GM23338 (cell line): ENCODE data around the gene PREP. TPM values are rescaled to one million over a fixed set of nuclear protein-coding genes. Genes with fewer than 3 reads are reported as not detected.
A peak's percentile ranks its signal among the peaks of the same experiment; 100 is the strongest.

Source experiments
- ATAC-seq: fragments of 200-7000 bp; cut with Tn5 transposase; 3 replicates; pipeline ENCODE4 v1.9.1; 2020
- DNase-seq: peaks from one replicate; pipeline ENCODE4 v3.0.0-alpha.2; 2015; ENCODE audit warnings: low spot score
- H2AFZ ChIP-seq: fragments of 200-600 bp; sonication (generic); 2 replicates; pipeline ENCODE4 v1.8.0; 2016; ENCODE audit warnings: antibody characterized with exemption, mild to moderate bottlenecking, moderate library complexity
- H3F3A ChIP-seq: fragments of 200-600 bp; sonication (generic); replicated peaks from 2 replicates; pipeline ENCODE4 v1.8.0; 2017; ENCODE audit warnings: antibody characterized with exemption, mixed run types, low read depth
- H3K27ac ChIP-seq: fragments of 200-600 bp; sonication (generic); 2 replicates; pipeline ENCODE4 v1.6.1; 2016; ENCODE audit warnings: low read depth
- H3K27me3 ChIP-seq: fragments of 200-600 bp; sonication (generic); 2 replicates; pipeline ENCODE4 v1.8.0; 2016; ENCODE audit warnings: mild to moderate bottlenecking, mixed run types, moderate library complexity; ENCODE audit not compliant: insufficient read depth
- H3K36me3 ChIP-seq: fragments of 200-600 bp; sonication (generic); 2 replicates; pipeline ENCODE4 v1.8.0; 2016; ENCODE audit warnings: mild to moderate bottlenecking; ENCODE audit not compliant: insufficient read depth
- H3K4me1 ChIP-seq: fragments of 200-600 bp; sonication (generic); 2 replicates; pipeline ENCODE4 v1.8.0; 2016; ENCODE audit warnings: mild to moderate bottlenecking, moderate library complexity; ENCODE audit not compliant: insufficient read depth
- H3K4me2 ChIP-seq: fragments of 200-600 bp; sonication (generic); 2 replicates; pipeline ENCODE4 v1.7.1; 2017; ENCODE audit warnings: mixed run types
- H3K4me3 ChIP-seq: fragments of 200-600 bp; sonication (generic); 2 replicates; pipeline ENCODE4 v1.6.1; 2016; ENCODE audit warnings: mixed run types
- H3K79me2 ChIP-seq: fragments of 200-600 bp; sonication (generic); replicated peaks from 2 replicates; pipeline ENCODE4 v1.8.0; 2017; ENCODE audit warnings: mild to moderate bottlenecking; ENCODE audit not compliant: insufficient read depth
- H3K9me2 ChIP-seq: fragments of 200-600 bp; sonication (generic); 2 replicates; pipeline ENCODE4 v1.8.0; 2017; ENCODE audit not compliant: insufficient read depth
- H4K20me1 ChIP-seq: fragments of 200-600 bp; sonication (generic); replicated peaks from 2 replicates; pipeline ENCODE4 v1.8.0; 2017; ENCODE audit warnings: mild to moderate bottlenecking; ENCODE audit not compliant: insufficient read depth
- H3K27ac Mint-ChIP-seq: 2 replicates; pipeline ENCODE4 v1.8.0; 2020; ENCODE audit warnings: inconsistent platforms, mild to moderate bottlenecking, moderate library complexity, mixed read lengths
- H3K27me3 Mint-ChIP-seq: 3 replicates; pipeline ENCODE4 v1.8.0; 2022; ENCODE audit warnings: low read depth, mild to moderate bottlenecking, moderate library complexity, mixed read lengths, inconsistent platforms; ENCODE audit not compliant: insufficient read depth, poor library complexity
- H3K36me3 Mint-ChIP-seq: 3 replicates; pipeline ENCODE4 v1.8.0; 2021; ENCODE audit warnings: low read depth, mild to moderate bottlenecking, inconsistent platforms, moderate library complexity, mixed read lengths
- H3K4me1 Mint-ChIP-seq: 3 replicates; pipeline ENCODE4 v1.8.0; 2020; ENCODE audit warnings: mild to moderate bottlenecking, inconsistent platforms, mixed read lengths
- H3K4me3 Mint-ChIP-seq: 3 replicates; pipeline ENCODE4 v1.8.0; 2021; ENCODE audit warnings: moderate library complexity, mild to moderate bottlenecking, inconsistent platforms, mixed read lengths
- H3K9me3 Mint-ChIP-seq: 3 replicates; pipeline ENCODE4 v1.8.0; 2020; ENCODE audit warnings: moderate library complexity, mild to moderate bottlenecking, inconsistent platforms, mixed read lengths
- CREB1 ChIP-seq: fragments of 250-450 bp; sonication (Bioruptor Pico); IDR thresholded peaks from 2 replicates; pipeline ENCODE4 v1.5.0; 2020; ENCODE audit warnings: low read depth, mild to moderate bottlenecking, moderate library complexity
- CTCF ChIP-seq, 2 experiments: fragments of 200-600 bp in 1 of 2; sonication (generic) in 1 of 2; conservative IDR thresholded peaks; 2 replicates each; pipeline versions ENCODE4 v1.5.1 to v1.6.1; 2016 to 2017; ENCODE audit warnings: antibody characterized with exemption in 2 of 2, low read depth in 2 of 2, mild to moderate bottlenecking in 2 of 2, moderate library complexity in 1 of 2
- EZH2 ChIP-seq: fragments of 200-600 bp; sonication (generic); IDR thresholded peaks from one replicate; pipeline ENCODE4 v1.8.0; 2017; ENCODE audit warnings: antibody characterized with exemption, mild to moderate bottlenecking, low read depth; ENCODE audit not compliant: unreplicated experiment
- EZH2phosphoT487 ChIP-seq: fragments of 200-600 bp; sonication (generic); IDR thresholded peaks from one replicate; pipeline ENCODE4 v1.8.1; 2018; ENCODE audit warnings: antibody characterized with exemption; ENCODE audit not compliant: unreplicated experiment
- JUNB ChIP-seq: IDR thresholded peaks from one replicate; pipeline ENCODE4 v1.6.1; 2016; ENCODE audit warnings: antibody characterized with exemption; ENCODE audit not compliant: unreplicated experiment
- NANOG ChIP-seq: IDR thresholded peaks from 2 replicates; pipeline ENCODE4 v1.6.1; 2016; ENCODE audit warnings: antibody characterized with exemption, borderline replicate concordance
- POLR2AphosphoS5 ChIP-seq: IDR thresholded peaks from 2 replicates; pipeline ENCODE4 v1.6.1; 2016; ENCODE audit warnings: antibody characterized with exemption, low read depth
- STAT1 ChIP-seq: IDR thresholded peaks from one replicate; pipeline ENCODE4 v1.6.1; 2016; ENCODE audit warnings: antibody characterized with exemption; ENCODE audit not compliant: unreplicated experiment
- ZNF114 ChIP-seq: fragments of 250-450 bp; sonication (Bioruptor Pico); IDR thresholded peaks from 2 replicates; pipeline ENCODE4 v1.5.0; 2020; ENCODE audit warnings: mild to moderate bottlenecking, moderate library complexity
- ZNF331 ChIP-seq: fragments of 250-450 bp; sonication (Bioruptor Pico); IDR thresholded peaks from 2 replicates; pipeline ENCODE4 v1.5.0; 2020; ENCODE audit warnings: low read depth, mild to moderate bottlenecking, moderate library complexity
- polyA plus RNA-seq: library from polyadenylated mRNA; unstranded; fragments of >200 nt; fragmentation: Nextera tagmentation; extraction: Ambion mirVana; gene quantifications from 2 replicates; pipeline ENCODE4 v1.2.1, GENCODE V29; 2016
- total RNA-seq: library from RNA; depleted of rRNA; stranded (reverse); fragments of >200 nt; shearing (Covaris generic); gene quantifications from 2 replicates; pipeline ENCODE4 v1.2.3, GENCODE V29; 2014
- TF ChIP-seq, protein P1 (sequence below): IDR thresholded peaks from 2 replicates; pipeline ENCODE4 v1.6.1; 2016; ENCODE audit warnings: antibody characterized with exemption
- TF ChIP-seq, protein P2 (sequence below): IDR thresholded peaks from one replicate; pipeline ENCODE4 v1.6.1; 2018; ENCODE audit warnings: antibody characterized with exemption; ENCODE audit not compliant: unreplicated experiment
- TF ChIP-seq, protein P3 (sequence below): fragments of 250-450 bp; sonication (Bioruptor Pico); IDR thresholded peaks from 2 replicates; pipeline ENCODE4 v1.5.0; 2020; ENCODE audit warnings: mild to moderate bottlenecking, moderate library complexity

Gene PREP
- total and polyA plus RNA-seq, 2 experiments from 2014 or later, result 28.5 to 52.7 TPM

DNA sequence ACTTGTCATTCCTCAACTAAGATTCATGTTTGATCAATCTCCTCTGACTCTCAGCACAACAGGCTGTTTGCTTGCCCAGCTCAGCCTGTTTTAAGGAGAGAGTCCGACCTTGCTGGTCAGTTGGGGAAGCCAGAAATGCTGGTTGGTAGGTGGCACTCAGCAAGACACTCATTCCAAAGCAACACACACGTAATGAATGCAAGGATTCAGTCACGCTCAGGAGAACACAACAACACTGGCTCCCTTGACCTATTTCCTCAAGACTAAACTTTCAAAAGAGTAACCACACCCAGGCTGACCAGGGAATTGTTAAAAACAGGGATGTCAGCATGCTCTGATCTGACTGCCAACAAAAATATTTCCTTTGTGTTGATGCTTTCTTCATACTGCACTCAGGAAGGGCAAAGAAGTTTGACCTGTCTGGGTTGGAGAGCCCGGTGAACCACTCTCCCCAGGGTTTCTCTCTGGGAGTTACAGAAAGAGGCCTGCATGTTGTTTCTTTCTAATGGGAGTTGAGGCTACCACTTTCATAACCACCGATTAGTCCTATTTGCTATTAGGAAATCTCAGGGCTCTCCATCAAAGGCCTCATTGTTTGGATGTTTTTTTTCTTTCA is 25.6 kb upstream of the PREP start:
- H3K4me3 Mint-ChIP-seq, result no peak overlapping the region
- H3K9me3 Mint-ChIP-seq, result no peaks in the 10 kb centered on the region
- H3K27ac ChIP-seq, result no peak overlapping the region
- no peaks in the 10 kb centered on the region for H4K20me1 ChIP-seq
- no peak overlapping the region for H3K4me3 ChIP-seq
- peaks cover 1% of the 10 kb centered on the region for H3K27me3 Mint-ChIP-seq
- H3F3A ChIP-seq, result no peaks in the 10 kb centered on the region
- H3K27ac Mint-ChIP-seq, result no peak overlapping the region
- ATAC-seq (no peak), DNase-seq (no peak)
- no peaks in the 10 kb centered on the region for H3K4me1 ChIP-seq
- TF ChIP-seq NANOG, result no peak
- no peak for TF ChIP-seq EZH2phosphoT487
- no peak for TF ChIP-seq CTCF (conservative IDR thresholded peaks at IDR 0.05; ENCODE audit: low read depth in 2 of 2)
- no peak for TF ChIP-seq ZNF114 (CRISPR knock-in tag)
- no peak for TF ChIP-seq EZH2
- no peak for TF ChIP-seq CREB1
- TF ChIP-seq, protein P1, sequence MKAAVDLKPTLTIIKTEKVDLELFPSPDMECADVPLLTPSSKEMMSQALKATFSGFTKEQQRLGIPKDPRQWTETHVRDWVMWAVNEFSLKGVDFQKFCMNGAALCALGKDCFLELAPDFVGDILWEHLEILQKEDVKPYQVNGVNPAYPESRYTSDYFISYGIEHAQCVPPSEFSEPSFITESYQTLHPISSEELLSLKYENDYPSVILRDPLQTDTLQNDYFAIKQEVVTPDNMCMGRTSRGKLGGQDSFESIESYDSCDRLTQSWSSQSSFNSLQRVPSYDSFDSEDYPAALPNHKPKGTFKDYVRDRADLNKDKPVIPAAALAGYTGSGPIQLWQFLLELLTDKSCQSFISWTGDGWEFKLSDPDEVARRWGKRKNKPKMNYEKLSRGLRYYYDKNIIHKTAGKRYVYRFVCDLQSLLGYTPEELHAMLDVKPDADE, result no peak
- TF ChIP-seq ZNF331, result no peak
- TF ChIP-seq POLR2AphosphoS5, result no peak
- TF ChIP-seq, protein P2, sequence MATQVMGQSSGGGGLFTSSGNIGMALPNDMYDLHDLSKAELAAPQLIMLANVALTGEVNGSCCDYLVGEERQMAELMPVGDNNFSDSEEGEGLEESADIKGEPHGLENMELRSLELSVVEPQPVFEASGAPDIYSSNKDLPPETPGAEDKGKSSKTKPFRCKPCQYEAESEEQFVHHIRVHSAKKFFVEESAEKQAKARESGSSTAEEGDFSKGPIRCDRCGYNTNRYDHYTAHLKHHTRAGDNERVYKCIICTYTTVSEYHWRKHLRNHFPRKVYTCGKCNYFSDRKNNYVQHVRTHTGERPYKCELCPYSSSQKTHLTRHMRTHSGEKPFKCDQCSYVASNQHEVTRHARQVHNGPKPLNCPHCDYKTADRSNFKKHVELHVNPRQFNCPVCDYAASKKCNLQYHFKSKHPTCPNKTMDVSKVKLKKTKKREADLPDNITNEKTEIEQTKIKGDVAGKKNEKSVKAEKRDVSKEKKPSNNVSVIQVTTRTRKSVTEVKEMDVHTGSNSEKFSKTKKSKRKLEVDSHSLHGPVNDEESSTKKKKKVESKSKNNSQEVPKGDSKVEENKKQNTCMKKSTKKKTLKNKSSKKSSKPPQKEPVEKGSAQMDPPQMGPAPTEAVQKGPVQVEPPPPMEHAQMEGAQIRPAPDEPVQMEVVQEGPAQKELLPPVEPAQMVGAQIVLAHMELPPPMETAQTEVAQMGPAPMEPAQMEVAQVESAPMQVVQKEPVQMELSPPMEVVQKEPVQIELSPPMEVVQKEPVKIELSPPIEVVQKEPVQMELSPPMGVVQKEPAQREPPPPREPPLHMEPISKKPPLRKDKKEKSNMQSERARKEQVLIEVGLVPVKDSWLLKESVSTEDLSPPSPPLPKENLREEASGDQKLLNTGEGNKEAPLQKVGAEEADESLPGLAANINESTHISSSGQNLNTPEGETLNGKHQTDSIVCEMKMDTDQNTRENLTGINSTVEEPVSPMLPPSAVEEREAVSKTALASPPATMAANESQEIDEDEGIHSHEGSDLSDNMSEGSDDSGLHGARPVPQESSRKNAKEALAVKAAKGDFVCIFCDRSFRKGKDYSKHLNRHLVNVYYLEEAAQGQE, result no peak
- TF ChIP-seq JUNB, result no peak
- TF ChIP-seq, protein P3, sequence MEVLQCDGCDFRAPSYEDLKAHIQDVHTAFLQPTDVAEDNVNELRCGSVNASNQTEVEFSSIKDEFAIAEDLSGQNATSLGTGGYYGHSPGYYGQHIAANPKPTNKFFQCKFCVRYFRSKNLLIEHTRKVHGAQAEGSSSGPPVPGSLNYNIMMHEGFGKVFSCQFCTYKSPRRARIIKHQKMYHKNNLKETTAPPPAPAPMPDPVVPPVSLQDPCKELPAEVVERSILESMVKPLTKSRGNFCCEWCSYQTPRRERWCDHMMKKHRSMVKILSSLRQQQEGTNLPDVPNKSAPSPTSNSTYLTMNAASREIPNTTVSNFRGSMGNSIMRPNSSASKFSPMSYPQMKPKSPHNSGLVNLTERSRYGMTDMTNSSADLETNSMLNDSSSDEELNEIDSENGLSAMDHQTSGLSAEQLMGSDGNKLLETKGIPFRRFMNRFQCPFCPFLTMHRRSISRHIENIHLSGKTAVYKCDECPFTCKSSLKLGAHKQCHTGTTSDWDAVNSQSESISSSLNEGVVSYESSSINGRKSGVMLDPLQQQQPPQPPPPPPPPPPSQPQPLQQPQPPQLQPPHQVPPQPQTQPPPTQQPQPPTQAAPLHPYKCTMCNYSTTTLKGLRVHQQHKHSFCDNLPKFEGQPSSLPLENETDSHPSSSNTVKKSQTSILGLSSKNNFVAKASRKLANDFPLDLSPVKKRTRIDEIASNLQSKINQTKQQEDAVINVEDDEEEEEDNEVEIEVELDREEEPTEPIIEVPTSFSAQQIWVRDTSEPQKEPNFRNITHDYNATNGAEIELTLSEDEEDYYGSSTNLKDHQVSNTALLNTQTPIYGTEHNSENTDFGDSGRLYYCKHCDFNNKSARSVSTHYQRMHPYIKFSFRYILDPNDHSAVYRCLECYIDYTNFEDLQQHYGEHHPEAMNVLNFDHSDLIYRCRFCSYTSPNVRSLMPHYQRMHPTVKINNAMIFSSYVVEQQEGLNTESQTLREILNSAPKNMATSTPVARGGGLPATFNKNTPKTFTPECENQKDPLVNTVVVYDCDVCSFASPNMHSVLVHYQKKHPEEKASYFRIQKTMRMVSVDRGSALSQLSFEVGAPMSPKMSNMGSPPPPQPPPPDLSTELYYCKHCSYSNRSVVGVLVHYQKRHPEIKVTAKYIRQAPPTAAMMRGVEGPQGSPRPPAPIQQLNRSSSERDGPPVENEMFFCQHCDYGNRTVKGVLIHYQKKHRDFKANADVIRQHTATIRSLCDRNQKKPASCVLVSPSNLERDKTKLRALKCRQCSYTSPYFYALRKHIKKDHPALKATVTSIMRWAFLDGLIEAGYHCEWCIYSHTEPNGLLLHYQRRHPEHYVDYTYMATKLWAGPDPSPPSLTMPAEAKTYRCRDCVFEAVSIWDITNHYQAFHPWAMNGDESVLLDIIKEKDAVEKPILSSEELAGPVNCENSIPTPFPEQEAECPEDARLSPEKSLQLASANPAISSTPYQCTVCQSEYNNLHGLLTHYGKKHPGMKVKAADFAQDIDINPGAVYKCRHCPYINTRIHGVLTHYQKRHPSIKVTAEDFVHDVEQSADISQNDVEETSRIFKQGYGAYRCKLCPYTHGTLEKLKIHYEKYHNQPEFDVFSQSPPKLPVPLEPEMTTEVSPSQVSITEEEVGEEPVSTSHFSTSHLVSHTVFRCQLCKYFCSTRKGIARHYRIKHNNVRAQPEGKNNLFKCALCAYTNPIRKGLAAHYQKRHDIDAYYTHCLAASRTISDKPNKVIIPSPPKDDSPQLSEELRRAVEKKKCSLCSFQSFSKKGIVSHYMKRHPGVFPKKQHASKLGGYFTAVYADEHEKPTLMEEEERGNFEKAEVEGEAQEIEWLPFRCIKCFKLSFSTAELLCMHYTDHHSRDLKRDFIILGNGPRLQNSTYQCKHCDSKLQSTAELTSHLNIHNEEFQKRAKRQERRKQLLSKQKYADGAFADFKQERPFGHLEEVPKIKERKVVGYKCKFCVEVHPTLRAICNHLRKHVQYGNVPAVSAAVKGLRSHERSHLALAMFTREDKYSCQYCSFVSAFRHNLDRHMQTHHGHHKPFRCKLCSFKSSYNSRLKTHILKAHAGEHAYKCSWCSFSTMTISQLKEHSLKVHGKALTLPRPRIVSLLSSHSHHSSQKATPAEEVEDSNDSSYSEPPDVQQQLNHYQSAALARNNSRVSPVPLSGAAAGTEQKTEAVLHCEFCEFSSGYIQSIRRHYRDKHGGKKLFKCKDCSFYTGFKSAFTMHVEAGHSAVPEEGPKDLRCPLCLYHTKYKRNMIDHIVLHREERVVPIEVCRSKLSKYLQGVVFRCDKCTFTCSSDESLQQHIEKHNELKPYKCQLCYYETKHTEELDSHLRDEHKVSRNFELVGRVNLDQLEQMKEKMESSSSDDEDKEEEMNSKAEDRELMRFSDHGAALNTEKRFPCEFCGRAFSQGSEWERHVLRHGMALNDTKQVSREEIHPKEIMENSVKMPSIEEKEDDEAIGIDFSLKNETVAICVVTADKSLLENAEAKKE (CRISPR knock-in tag), result no peak
- no peak for TF ChIP-seq STAT1
- H3K9me2 ChIP-seq, result no peaks in the 10 kb centered on the region
- H3K4me1 Mint-ChIP-seq, result peaks cover 9% of the 10 kb centered on the region; the same call in 2 of the 3 replicates
- H2AFZ ChIP-seq, result peak overlapping the region; percentile 50; the same call in 1 of the 2 replicates
- H3K79me2 ChIP-seq, result no peaks in the 10 kb centered on the region
- H3K36me3 Mint-ChIP-seq, result no peaks in the 10 kb centered on the region
- H3K27me3 ChIP-seq, result no peaks in the 10 kb centered on the region
- H3K4me2 ChIP-seq, result no peak overlapping the region
- H3K36me3 ChIP-seq, result no peaks in the 10 kb centered on the region
